22Rv1 (cell line): ENCODE data around the gene WDR91.

Experiments
- H3K27ac ChIP-seq: fragments of 450-650 bp; 2 replicates; pipeline ENCODE4 v1.5.1; 2017
- ZFX ChIP-seq: fragments of 450-650 bp; IDR thresholded peaks from 2 replicates; pipeline ENCODE4 v1.6.1; 2017; ENCODE audit warnings: antibody characterized with exemption, borderline replicate concordance
- TF ChIP-seq, protein P1 (sequence below): fragments of 450-650 bp; IDR thresholded peaks from 2 replicates; pipeline ENCODE4 v1.5.1; 2017; ENCODE audit warnings: mild to moderate bottlenecking

The WDR91 gene

DNA sequence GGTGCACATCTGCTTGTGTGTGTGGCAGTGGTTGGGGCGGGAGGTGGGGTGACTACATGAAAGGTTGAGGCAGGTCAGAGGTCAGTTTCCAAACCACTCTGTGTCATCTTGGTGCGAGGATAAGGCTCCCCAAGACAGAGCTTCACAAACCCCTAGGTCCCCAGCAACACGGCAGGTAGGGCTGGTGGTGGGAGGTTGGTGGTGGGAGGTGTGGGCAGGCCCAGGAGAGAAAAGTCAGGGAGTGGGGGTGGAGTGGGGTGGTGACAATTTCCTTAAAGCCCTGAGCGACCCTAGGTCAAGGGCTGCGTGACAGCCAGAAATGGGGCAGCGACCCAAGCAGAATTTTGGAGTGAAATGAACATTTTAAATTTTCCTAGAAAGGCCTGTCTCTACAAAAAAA lies 20.8 kb upstream of the WDR91 start:
- no peak overlapping the region for H3K27ac ChIP-seq
- TF ChIP-seq ZFX = no peak
- TF ChIP-seq, protein P1, sequence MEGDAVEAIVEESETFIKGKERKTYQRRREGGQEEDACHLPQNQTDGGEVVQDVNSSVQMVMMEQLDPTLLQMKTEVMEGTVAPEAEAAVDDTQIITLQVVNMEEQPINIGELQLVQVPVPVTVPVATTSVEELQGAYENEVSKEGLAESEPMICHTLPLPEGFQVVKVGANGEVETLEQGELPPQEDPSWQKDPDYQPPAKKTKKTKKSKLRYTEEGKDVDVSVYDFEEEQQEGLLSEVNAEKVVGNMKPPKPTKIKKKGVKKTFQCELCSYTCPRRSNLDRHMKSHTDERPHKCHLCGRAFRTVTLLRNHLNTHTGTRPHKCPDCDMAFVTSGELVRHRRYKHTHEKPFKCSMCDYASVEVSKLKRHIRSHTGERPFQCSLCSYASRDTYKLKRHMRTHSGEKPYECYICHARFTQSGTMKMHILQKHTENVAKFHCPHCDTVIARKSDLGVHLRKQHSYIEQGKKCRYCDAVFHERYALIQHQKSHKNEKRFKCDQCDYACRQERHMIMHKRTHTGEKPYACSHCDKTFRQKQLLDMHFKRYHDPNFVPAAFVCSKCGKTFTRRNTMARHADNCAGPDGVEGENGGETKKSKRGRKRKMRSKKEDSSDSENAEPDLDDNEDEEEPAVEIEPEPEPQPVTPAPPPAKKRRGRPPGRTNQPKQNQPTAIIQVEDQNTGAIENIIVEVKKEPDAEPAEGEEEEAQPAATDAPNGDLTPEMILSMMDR = no peak

DNA sequence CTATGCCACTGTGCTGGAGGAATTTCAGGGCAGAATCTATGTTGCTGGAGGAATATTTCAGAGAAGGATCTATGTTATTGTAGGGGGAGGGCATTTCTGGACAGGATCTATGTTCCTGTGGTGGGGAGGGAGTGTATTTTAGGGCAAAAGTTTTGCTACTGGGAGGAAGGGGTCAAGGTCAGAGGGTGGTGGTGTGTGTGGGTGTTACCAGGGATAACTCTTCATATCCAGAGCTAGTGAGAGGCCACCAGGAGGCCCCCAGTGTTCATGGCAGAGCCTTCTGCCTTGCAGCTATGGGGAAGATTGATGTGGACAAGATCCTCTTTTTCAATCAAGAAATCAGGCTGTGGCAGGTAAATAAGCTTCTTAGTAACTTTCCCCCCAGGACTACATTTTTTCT lies 20.4 kb upstream of the WDR91 start:
- H3K27ac ChIP-seq = no peak overlapping the region
- TF ChIP-seq, protein P1 = no peak
- no peak for TF ChIP-seq ZFX

DNA sequence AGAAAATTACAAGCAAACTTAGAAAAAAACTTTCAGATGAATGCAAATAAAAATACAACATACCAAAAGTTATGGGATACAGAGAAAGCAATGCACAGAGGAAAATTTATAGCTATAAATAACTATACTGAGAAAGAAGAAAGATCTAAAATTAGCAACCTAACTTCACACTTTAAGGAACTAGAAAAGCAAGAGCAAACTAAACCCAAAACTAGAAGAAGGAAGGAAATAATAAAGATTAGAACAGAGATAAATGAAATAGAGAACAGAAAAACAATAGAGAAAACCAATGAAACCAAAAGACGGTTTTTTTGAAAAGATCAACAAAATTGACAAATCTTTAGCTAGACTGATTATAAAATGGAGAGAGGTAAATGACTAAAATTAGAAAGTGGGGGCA lies 12.7 kb upstream of the WDR91 start:
- no peak for TF ChIP-seq ZFX
- TF ChIP-seq, protein P1 = no peak
- H3K27ac ChIP-seq = no peak overlapping the region

DNA sequence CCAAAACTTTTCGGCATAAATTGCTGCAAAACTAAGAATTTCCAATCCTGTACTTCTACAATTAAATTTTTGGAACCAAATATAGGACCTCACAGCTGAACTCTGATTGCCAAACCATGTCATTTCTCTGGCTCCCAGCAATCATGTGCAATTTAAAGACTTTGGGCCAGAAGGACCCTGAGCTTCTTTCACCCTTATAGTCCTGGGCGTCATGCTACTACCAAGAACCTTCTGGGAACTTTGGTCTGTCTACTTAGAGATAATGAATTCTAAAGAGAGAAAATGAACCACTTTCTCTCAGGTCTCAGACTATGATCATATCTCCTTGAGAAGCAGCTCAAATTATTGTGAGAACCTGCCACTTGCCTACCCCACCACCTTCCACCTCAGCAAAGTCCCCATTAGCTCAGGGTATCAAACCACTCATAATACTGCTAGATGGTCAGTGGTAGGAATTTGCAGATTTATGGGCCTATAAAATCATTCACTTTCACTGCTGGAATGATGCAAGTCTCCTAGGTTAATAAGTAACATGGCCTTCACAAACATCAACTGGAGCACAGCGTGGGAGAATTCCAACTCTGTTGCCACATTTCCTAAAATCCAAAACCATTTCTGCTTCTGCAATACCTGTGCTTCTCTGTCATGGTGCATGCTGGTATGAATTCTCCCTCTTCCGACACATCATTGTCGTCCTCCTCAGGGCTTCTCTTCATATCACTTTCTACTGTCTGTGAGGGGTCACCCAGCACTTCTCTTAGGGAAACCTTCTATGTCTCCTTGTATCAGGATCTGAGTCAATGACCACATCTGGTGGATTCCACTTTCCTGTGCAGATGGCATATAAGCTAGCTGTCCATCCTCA lies 6.6 kb upstream of the WDR91 start:
- H3K27ac ChIP-seq = peak overlapping the region; percentile 62
- TF ChIP-seq, protein P1 = no peak
- no peak for TF ChIP-seq ZFX

DNA sequence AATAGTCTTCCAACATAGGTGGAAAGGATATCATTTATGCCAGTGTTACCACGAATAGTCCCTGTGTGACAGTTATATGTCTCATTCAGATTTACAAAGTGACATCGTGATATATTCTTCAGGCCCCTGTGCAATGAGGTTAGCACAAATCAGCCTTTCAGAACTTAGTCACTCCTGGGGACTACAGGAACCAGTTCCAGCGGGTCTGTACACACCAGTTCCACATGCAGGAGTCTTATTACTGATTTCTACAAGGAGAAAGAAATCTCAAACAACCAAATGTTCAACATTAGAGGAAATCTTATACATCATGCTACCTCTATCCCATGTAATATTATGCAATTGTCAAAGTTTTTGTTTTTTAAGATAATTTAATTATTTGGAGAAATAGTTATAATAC lies 4.4 kb upstream of the WDR91 start:
- H3K27ac ChIP-seq = no peak overlapping the region
- TF ChIP-seq, protein P1 = no peak
- no peak for TF ChIP-seq ZFX

DNA sequence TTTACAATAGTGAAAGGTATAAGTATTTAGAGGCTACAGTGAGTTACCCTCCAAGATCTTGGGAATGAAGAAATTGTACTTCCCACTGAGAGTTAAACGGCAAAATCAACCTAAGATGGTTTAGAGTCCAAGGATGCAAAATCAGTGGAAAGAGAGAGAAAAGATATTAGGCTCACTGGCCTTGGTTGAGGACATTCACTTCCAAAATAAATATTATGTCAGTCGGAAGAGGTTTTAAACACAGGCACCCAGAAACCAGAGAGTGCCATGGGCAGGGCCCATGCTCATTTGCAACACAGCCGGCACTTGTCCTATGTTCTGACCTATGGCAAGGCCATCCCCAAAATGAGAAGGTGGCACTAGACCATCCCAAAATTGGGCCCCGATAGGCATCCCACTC lies 3.9 kb upstream of the WDR91 start:
- TF ChIP-seq, protein P1 = no peak
- no peak for TF ChIP-seq ZFX

DNA sequence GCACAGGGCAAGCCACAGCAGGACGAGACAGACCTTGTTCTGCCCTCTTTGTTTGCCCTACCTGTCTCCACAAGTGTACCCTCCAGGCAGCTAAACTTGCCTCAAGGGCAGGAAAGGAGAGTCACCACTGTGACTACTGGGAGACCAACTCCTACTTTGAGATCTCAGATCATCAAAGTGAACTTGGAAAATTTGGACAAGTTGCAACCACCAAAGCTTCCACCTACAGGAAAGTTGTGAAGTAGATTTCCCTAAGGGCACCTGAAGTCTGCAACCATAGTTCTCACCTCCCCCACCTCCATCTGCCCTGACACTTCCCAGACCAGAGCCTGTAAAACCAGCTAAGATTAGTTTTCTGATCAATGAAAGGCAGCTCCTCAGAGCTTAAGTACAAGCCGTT lies 2.5 kb upstream of the WDR91 start:
- TF ChIP-seq, protein P1 = no peak
- TF ChIP-seq ZFX = no peak
- H3K27ac ChIP-seq = no peak overlapping the region

More for the DNA sequence above, 3.9 kb upstream of the WDR91 start:
- H3K27ac ChIP-seq = no peak overlapping the region

DNA sequence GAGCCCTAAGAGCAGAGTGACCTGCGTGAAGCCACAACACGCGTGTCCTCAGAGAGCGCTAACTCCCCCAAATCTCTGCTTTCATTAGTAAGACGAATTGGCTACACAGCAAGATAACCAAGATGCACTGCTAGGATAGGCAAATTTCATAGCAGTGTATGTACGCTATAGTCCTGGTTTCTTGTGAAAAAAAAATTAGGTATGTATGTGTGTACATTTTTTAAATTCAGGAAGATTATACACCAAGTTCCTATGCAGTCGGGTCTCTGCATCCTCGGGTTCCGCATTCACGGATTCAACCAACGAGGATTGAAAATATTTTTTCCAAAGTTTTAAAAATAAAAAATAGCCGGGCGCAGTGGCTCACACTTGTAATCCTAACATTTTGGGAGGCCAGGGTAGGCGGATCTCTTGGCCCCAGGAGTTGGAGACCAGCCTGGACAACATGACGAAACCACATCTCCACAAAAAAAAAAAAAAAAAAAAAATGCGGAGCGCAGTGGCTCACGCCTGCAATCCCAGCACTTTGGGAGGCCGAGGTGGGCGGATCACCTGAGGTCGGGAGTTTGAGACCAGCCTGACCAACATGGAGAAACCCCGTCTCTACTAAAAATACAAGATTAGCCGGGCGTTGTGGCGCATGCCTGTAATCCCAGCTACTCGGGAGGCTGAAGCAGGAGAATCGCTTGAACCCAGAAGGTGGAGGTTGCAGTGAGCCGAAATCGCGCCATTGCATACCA lies 790 bp upstream of the WDR91 start:
- peak overlapping the region; percentile 56 for H3K27ac ChIP-seq
